HG03378 (cell line): ENCODE measurements around the gene SYPL2.
A peak's percentile ranks its signal among the peaks of the same experiment; 100 is the strongest.

ENCODE experiments used
- ATAC-seq: cut with Tn5 transposase; IDR thresholded peaks from one replicate; pipeline ENCODE4 v1.9.1; 2021; ENCODE audit warnings: mild to moderate bottlenecking, moderate library complexity; ENCODE audit not compliant: unreplicated experiment

Gene SYPL2

GRCh38 chr1:109513110-109513710 is 46.9 kb downstream of the SYPL2 start:
- no peak for ATAC-seq

- ATAC-seq, result no peak
Observed at GRCh38 chr1:109514846-109515245, 48.5 kb downstream of the SYPL2 start.

GRCh38 chr1:109516872-109517271 is 50.5 kb downstream of the SYPL2 start:
- ATAC-seq, result no peak

GRCh38 chr1:109517337-109517736 is 51.0 kb downstream of the SYPL2 start:
- ATAC-seq, result no peak

- ATAC-seq, result no peak
Observed at GRCh38 chr1:109521002-109521951, 54.9 kb downstream of the SYPL2 start.

- no peak for ATAC-seq
Observed at GRCh38 chr1:109522026-109522425, 55.7 kb downstream of the SYPL2 start.

GRCh38 chr1:109523706-109524105 is 57.4 kb downstream of the SYPL2 start:
- ATAC-seq, result no peak

GRCh38 chr1:109527098-109527811 is 60.9 kb downstream of the SYPL2 start:
- peak; percentile 68 for ATAC-seq

GRCh38 chr1:109527846-109528695 is 61.7 kb downstream of the SYPL2 start:
- no peak for ATAC-seq

GRCh38 chr1:109528712-109529111 is 62.4 kb downstream of the SYPL2 start:
- ATAC-seq, result no peak

- ATAC-seq, result no peak
Observed at GRCh38 chr1:109529881-109530456, 63.6 kb downstream of the SYPL2 start.

GRCh38 chr1:109530457-109531087 is 64.2 kb downstream of the SYPL2 start:
- ATAC-seq, result no peak

GRCh38 chr1:109531380-109531779 is 65.0 kb downstream of the SYPL2 start:
- ATAC-seq, result no peak
